Renal cortical epithelial cell (primary cell): ENCODE results near the gene WDR6. TPM values are rescaled to one million over a fixed set of nuclear protein-coding genes. Genes with fewer than 3 reads are reported as not detected.

Experiments
- DNase-seq: peaks from one replicate; pipeline ENCODE4 v3.0.0-alpha.2; 2011; ENCODE audit warnings: low read depth
- total RNA-seq: library from RNA; depleted of rRNA; stranded (reverse); fragments of >200 nt; gene quantifications from 2 replicates; pipeline ENCODE4 v1.2.3, GENCODE V29; 2014

The WDR6 gene
- 69.8 and 134 TPM in 2 replicates for total RNA-seq

- DNase-seq = peak; percentile 94
Observed at GRCh38 chr3:49007068-49007770, at the start of gene WDR6. Gene WDR6 (plus strand): TSS chr3:49007391. CDS start chr3:49007432, 41 bp downstream.

- DNase-seq = no peak
Observed at GRCh38 chr3:48960841-48961413, 46.3 kb upstream of the WDR6 start.

GRCh38 chr3:48962340-48962739, 44.9 kb upstream of the WDR6 start:
- no peak for DNase-seq

GRCh38 chr3:48962939-48963338, 44.3 kb upstream of the WDR6 start:
- no peak for DNase-seq

GRCh38 chr3:48963591-48963990, 43.6 kb upstream of the WDR6 start:
- no peak for DNase-seq

GRCh38 chr3:48966367-48966766, 40.8 kb upstream of the WDR6 start:
- no peak for DNase-seq

GRCh38 chr3:48966876-48967361, 40.3 kb upstream of the WDR6 start:
- DNase-seq = no peak

GRCh38 chr3:48970586-48970985, 36.6 kb upstream of the WDR6 start:
- no peak for DNase-seq

- no peak for DNase-seq
Observed at GRCh38 chr3:48974076-48974864, 32.9 kb upstream of the WDR6 start.

- no peak for DNase-seq
Observed at GRCh38 chr3:48979451-48979850, 27.7 kb upstream of the WDR6 start.

- DNase-seq = no peak
Observed at GRCh38 chr3:48980295-48980694, 26.9 kb upstream of the WDR6 start.

- no peak for DNase-seq
Observed at GRCh38 chr3:48982016-48982415, 25.2 kb upstream of the WDR6 start.

GRCh38 chr3:48982686-48983085, 24.5 kb upstream of the WDR6 start:
- no peak for DNase-seq

- DNase-seq = no peak
Observed at GRCh38 chr3:48983096-48983495, 24.1 kb upstream of the WDR6 start.

GRCh38 chr3:48984663-48985062, 22.5 kb upstream of the WDR6 start:
- DNase-seq = peak; percentile 38

- DNase-seq = no peak
Observed at GRCh38 chr3:48985831-48986376, 21.3 kb upstream of the WDR6 start.

GRCh38 chr3:48989126-48989795, 17.9 kb upstream of the WDR6 start:
- DNase-seq = no peak

- DNase-seq = peak; percentile 76
Observed at GRCh38 chr3:48989796-48990635, 17.2 kb upstream of the WDR6 start, which contains the start of gene P4HTM. Gene P4HTM (plus strand): TSS chr3:48990241. CDS start chr3:48990257, 16 bp downstream.

GRCh38 chr3:48990636-48991469, 16.3 kb upstream of the WDR6 start:
- DNase-seq = no peak
